ENCODE measurements around the gene UGGT2.
"Not testable (repeated sequence)": the region's sequence is repeated elsewhere in the genome, so short reads cannot be mapped to it uniquely, and the experiment has no call there.

UGGT2 gene

DNA sequence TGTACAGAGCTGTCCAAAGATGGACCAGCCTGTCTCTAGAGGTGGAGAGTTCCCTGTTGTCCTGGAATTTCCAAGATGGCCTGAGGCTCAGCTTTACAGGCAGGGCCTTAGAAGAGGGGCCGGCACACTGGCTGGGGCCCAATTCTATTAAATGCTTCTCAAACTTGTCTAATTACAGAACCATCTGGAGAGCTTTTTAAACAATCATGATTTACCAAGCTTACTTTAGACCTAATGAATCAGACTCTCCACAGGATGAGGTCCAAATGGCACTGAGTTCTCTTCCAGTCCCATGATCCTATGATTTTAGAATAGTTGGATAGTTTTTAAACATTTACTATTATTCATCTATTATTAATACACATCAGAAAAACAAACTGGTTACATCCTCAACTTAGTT is 252.8 kb downstream of the UGGT2 start:
- DNase-seq (ENCODE audit: low read depth in 1 of 2, low spot score in 1 of 2): no peak

DNA sequence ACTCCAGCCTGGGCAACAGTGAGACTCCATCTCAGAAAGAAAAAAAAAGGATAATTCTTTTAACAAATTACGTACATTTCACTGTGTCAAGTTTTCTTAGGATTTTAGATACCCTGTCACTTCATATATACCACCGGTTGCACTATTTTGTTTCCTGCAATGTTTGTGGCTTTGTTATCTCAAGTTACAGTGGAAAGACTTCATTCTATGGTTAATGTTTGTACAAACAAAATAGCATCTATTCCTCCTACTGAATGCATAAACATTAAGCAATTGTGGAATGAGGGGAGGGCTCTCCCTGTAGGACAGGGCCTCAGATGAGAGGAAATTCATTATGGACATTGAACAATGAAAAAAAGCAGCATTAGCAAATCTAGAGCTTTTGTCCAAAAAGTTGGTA is 256.2 kb downstream of the UGGT2 start:
- DNase-seq (ENCODE audit: low read depth in 1 of 2, low spot score in 1 of 2): no peak

DNA sequence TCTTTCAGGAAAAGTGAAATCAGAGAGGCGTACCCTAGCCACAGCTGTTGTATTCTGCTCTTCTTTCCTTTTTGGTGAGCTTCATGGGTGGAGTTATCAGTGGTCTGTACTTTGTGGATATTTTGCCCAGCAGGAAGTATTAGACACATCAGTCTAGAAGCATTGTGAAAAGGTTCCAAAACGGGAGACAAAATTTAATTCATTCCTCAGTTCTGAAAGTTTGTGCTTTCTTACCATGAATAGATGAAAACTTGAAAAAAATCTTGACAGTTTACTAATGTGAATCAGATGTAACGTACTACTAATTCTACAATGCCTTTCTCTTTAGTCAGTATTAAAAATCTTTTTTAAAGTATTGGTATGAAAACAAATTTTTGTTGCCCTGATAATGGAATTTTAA is 259.4 kb downstream of the UGGT2 start:
- no peak for DNase-seq (ENCODE audit: low read depth in 1 of 2, low spot score in 1 of 2)

DNA sequence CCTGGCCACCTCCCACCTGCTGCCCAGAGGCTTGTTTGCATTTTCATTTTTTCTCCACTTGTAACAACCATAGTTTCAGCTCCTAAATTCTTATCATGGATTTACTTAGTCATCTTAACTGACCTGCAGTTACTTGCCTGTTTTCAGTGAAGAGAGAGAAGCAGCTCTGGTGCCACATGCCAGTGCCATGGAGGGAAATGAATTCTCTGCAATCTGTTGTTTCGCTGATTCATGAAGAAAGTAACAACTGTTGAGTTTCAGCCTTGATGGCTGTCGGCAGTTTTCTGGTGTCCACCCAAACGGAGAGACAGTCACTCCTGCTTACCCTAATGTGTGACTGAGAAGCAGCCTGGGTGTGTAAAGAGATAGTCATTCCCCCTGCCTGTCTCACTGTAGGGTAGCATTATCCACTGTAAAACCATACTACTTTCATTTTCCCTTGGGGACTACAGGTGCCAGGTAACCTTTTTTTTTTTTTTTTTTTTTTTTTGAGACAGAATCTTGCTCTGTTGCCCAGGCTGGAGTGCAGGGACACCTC is 260.1 kb downstream of the UGGT2 start:
- no peak for DNase-seq (ENCODE audit: low read depth in 1 of 2, low spot score in 1 of 2)

- no peak for DNase-seq (ENCODE audit: low read depth in 1 of 2, low spot score in 1 of 2)
These were observed 262.0 kb downstream of the UGGT2 start for GRCh38 chr13:95791084-95791722.

GRCh38 chr13:95789315-95789714 is 263.9 kb downstream of the UGGT2 start:
- not testable (repeated sequence) for DNase-seq (ENCODE audit: low read depth in 1 of 2, low spot score in 1 of 2)

- DNase-seq (ENCODE audit: low read depth in 1 of 2, low spot score in 1 of 2): no peak
These were observed 265.1 kb downstream of the UGGT2 start for GRCh38 chr13:95788100-95788463.

DNA sequence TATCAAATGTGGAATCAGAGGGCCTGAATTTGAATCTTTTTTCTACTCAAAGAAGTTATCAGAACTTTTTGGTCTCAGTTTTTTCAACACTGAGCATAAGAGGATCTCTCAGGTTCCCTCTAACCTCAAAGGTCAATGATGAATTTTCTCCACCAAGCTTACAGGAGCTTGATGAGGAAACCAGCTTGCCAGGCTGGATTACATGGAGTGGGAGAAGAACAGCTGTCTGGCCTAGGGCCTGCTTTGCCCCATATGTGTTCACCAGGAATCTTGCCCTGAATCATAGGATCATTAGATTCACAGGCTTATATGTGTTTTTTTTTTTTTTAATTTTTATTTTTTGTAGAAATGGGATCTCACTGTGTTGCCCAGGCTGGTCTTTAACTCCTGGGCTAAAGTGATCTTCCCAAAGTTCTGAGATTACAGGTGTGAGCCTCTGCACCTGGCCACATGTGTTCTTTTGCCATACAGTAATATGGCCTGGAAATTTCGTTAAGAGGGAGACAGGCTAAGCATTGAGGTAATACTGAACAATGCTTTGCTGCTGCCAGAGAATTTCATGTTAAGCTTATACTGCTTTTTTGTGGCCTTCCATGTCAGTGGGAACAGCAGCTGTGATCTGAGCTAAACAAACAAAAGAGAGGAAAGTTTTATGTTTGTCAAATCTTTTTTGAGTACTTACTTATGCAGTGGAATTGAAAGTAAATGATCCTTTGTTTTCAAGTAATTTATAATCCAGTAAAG is 265.7 kb downstream of the UGGT2 start:
- no peak for DNase-seq (ENCODE audit: low read depth in 1 of 2, low spot score in 1 of 2)

DNA sequence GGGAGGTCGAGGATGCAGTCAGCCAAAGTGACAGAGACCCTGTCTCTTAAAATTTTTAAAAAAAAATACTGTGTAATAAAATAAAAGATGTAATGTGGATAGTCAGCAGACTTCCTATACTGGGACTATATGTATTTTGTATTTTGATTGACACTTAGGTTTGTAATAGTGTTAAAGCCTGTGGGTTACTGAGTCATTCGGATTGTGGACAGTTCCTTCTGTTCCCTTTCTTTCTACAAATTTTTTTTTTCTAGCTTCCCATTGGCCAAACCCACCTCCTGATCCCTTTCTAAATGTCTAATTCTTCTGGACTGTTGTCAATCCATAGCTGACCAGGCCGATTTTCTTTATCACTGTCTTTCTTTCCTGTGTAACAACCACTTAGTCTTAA is 268.3 kb downstream of the UGGT2 start:
- no peak for DNase-seq (ENCODE audit: low read depth in 1 of 2, low spot score in 1 of 2)

DNA sequence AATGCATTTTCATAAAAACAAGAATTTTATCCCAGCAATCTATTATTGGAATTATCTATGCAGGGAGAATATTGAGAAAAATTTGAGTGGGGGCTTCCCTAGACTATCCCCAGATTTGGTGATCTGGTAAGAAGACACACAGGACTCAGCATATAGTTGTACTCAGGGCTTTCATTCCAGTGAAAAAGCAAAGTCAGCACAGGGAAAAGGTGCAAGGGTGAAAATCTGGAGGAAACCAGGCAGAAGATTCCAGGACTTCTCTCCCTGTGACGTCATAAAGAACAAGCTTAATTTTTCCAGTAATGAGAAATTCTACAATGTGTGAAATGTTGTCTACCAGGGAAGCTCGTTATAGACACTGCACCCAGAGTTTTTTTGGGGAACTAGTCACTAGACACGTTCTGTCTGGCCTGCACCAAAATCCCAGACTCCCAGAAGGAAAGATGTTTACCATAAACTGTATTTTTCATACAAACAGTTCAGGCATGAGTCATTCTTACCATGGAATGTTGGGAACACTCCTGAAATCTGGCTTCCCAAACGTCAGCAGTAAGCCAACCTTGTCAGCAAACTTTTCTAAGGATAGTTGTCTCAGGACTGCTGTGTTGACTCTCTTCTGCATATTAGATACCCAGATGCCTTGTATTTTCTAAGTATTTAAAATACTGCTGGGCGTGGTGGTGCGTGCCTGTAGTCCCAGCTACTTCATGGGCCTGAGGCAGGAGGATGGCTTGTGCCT is 268.9 kb downstream of the UGGT2 start:
- DNase-seq (ENCODE audit: low read depth in 1 of 2, low spot score in 1 of 2): no peak

- DNase-seq (ENCODE audit: low read depth in 1 of 2, low spot score in 1 of 2): no peak
These were observed 269.5 kb downstream of the UGGT2 start for GRCh38 chr13:95783747-95784146.

DNA sequence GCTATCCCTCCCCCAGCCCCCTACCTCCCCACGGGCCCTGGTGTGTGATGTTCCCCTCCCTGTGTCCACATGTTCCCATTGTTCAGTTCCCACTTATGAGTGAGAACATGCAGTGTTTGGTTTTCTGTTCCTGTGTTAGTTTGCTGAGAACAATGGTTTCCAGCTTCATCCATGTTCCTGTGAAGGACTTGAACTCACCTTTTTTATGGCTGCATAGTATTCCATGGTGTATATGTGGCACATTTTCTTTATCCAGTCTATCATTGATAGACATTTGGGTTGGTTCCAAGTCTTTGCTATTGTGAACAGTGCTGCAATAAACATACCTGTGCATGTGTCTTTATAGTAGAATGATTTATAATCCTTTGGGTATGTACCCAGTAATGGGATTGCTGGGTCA is 271.3 kb downstream of the UGGT2 start:
- not testable (repeated sequence) for DNase-seq (ENCODE audit: low read depth in 1 of 2, low spot score in 1 of 2)

DNA sequence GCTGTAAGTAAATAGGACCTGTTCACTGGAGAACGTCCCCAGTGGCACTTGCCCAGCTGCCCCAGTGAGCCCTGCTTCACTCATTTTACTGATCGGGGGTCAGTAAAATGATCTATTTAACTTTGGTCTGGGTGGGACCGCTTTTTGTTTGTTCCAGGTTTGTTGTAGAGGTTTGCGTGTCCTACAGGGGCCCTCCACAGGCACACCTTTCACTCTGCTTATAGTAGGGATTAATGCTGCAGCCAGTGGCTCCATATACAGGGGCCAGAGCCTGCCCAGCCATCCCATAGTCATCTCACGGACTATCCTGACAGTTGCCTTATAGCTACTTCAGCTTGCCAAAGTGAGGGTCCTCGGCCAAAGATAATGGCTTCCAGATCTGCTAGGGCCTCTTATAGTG is 272.2 kb downstream of the UGGT2 start:
- no peak for DNase-seq (ENCODE audit: low read depth in 1 of 2, low spot score in 1 of 2)

GRCh38 chr13:95779522-95779921 is 273.7 kb downstream of the UGGT2 start:
- no peak for DNase-seq (ENCODE audit: low read depth in 1 of 2, low spot score in 1 of 2)

- DNase-seq (ENCODE audit: low read depth in 1 of 2, low spot score in 1 of 2): no peak
These were observed 281.3 kb downstream of the UGGT2 start for GRCh38 chr13:95771905-95772304.

DNA sequence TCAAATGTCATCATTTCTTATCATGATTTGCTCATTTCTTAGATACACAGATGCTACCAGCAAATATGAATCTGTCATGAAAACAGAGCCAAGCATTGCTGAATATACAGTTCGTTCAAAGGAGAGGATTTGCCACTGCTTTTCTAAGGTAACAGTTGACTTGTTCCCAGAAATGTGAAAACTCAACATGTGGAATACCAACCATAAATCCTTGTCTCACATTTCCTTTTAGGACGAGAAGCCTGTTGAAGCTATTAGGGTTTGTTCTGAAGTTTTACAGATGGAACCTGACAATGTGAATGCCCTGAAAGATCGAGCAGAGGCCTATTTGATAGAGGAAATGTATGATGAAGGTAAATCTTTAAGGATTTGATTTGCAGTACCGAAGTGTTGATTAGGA is 289.6 kb downstream of the UGGT2 start:
- no peak for DNase-seq (ENCODE audit: low read depth in 1 of 2, low spot score in 1 of 2)

GRCh38 chr13:95762626-95763025 is 290.6 kb downstream of the UGGT2 start:
- DNase-seq (ENCODE audit: low read depth in 1 of 2, low spot score in 1 of 2): not testable (repeated sequence)

- DNase-seq (ENCODE audit: low read depth in 1 of 2, low spot score in 1 of 2): no peak
These were observed 297.1 kb downstream of the UGGT2 start for GRCh38 chr13:95756072-95756471.

- DNase-seq (ENCODE audit: low read depth in 1 of 2, low spot score in 1 of 2): no peak
These were observed 299.1 kb downstream of the UGGT2 start for GRCh38 chr13:95754069-95754468.

- DNase-seq (ENCODE audit: low read depth in 1 of 2, low spot score in 1 of 2): no peak
These were observed 300.5 kb downstream of the UGGT2 start for GRCh38 chr13:95752677-95753076.
